HG03439 (cell line): ENCODE measurements around the gene KCTD1.

Source experiments
- ATAC-seq: cut with Tn5 transposase; IDR thresholded peaks from one replicate; pipeline ENCODE4 v1.9.1; 2021; ENCODE audit warnings: mild to moderate bottlenecking, moderate library complexity; ENCODE audit not compliant: unreplicated experiment

KCTD1 gene

DNA sequence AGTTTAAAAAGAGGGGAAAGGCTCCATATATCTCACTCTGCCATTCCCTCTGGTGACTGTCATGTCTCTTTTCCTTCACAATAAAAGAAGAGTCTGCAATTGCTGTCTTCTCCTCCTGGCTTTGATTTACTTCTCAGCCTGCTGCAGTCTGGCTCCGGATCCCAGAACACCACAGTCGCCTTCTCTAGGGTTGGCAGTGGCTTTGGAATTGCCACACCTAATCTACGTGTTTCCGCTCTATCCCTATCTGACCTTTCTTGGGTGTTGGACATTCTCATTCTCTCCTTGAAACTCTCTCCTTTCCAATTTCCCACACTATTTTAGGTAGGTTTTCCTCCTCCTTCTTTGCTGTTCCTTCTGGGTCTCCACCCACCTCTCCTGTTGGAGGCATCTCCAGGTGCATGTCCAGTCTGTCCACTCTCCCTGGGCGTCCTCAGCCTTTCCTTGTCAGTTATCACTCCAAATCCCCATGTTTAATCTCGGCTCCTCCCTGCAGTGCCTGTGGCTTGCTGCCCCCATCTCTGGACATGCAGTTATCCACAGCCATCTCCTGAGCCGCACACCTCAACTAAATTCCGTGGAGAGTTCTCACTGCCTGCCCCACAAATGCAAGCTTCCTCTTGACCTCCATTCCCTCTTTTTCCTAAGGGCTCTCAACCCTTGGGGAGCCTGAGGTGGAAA, 112.8 kb downstream of the KCTD1 start:
- ATAC-seq: no peak

DNA sequence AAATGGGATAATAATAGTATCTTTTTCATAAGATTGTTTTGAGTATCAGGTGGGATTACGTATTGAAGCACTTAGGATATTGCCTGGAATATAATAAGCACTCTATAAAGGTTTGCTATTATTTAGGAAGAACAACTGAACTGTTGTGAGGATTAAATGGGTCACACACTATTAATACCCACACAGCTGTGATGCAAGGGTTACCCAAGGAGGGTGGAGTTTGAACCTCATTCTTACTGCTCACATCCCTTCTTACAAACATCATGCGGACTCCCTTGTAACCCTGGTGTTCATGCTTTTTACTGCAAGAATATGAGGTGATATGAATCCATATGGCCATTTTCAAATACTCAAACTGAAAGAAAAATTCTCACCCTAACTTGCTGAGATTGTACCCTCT, 113.5 kb downstream of the KCTD1 start:
- ATAC-seq: no peak

DNA sequence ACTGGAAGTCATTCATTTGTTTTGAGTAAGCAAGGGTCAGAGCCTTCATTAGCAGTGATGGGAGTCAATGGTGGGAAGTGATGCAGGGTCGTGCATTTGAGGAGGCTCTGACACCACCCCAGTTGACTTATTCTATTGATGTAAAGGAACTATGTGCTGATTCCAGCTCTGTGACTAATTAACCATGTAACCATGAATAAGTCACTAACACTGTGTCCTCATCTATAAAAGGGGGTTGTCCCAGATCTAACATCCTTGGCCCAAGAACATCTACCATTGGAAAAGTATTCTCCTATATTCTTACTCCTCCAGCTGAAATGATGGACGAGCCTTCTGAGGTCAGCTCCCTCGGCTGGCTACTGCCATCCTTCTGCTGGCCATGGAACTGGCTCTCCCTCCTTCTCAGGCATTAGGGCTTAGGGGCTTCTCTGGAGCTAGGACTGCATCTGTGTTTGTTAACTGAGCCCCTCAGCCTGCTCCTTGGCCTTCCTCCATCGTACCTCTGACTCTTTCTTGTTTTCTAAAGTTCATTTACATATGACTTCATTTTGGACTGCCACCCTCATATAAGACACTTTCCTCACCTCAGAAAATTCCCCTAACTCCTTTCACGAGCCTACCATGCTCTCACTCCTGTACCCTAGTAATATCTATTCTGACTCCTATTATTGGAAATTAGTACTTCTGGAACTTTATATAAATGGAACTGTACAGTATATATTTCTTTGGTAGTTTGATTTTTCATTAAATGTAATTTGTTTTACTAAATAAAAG, 115.5 kb downstream of the KCTD1 start:
- no peak for ATAC-seq

DNA sequence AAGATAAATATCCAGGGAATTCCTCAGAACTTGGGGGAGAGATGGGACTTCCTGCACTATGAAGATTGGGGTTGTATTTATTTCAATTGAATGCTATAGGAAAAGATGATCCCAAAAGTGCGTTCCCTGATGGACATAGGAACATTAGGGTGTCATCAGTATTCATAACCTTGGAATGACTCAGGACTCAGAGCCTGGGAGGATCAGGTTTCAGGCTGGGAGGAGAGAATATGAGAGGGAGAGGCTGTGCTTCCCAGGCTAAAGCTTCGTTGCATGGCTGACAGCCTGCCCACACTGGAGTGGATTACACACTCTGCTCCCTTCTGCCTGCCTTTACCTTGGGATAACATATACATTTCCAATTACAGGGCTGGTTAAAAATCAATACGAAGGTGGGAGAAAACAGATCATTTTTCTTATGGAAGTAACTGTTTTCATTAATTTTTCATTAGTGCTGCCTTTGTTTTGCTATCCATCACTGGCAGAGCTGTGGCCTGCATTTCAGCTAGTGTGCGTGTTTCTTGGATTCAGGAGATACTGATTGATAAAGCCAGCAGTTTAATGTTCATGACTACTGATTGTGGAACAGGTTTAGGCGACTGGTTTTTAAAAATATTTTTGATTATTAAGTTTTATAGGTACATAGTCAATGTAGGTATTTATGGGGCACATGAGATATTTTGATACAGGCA, 118.7 kb downstream of the KCTD1 start:
- no peak for ATAC-seq

DNA sequence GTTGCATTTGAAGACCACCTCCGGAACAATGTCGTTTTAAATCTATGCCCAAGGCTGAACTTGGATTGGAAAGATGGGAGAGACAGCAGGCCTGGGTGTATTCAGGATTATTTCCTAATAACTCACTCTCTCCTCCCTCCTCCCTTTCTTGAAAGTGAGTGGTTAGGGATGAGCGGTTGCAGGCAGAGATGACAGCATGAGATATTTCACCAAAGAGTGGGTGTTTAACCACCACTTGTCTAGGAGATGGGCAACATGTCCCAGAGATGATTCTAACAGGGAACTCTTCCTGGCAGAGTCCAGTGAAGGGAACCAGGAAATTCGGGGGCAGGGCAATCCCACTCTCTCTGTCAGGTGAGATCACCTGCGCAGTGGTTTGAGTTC, 123.2 kb downstream of the KCTD1 start:
- no peak for ATAC-seq

DNA sequence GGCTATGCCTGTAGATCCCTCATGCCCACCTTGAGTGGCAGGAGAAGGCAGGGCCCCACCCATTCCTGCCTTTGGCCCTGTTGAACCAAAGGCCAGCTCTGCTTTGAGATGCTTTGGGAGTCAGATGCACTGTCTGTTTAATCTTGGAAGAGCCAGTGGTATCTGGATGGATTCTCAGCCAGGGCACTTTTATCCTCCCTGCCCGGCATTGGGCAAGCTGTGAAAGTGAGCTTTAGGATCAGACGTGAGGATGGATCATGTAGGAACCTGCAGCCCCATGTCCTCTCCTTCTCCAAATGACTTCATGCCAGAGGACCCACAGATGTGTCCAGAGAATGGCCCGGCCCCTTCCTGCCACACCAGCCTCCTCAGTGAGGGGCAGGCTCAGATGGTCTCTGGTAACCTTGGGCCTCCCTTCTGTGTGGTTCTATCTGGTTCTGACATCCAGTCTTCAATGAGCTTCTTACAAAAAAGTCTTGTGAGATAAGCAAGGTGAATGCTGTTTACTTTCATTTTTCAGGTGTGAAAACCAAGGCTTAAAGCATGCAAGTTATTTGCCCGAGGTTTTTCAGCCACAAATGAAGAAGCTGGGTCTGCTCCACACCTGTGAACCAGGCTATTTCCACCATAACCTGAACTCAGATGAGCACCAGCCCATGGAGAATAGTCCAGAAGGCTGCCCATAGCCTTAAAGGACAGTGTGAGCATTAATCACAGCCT, 123.8 kb downstream of the KCTD1 start:
- ATAC-seq: no peak

DNA sequence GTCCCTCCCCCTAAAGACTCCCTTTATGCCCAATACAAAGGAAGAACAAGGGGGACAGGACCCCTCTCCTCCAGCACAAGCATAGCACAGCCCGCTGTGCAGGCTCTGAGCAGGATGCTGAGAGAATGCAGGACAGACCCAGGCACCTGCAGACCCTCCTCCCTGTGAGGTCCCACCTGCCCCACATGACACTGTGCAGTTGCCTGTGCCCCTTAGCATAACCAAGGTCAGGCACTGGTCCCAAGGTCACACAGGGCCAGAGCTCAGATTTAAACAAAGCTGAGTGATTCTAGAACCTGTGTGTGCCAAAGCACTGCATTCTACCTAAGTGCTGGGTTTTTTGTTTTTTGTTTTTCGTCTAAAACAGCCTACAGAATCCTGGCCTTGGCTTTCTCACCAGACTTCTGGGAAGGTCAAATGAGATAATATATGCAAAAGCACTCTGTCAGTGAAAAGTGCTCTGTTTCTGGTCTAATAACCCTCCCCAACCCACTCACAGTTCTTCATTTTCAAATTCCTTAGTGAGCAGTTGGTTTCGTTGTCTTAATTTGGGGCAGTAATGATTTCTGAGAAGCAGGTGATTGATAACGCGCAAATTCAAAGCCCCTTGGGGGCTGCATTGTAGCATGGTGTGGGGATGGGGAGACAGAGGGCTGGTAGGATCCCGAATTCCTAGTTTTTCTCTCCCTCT, 125.7 kb downstream of the KCTD1 start:
- ATAC-seq: peak; percentile 78

DNA sequence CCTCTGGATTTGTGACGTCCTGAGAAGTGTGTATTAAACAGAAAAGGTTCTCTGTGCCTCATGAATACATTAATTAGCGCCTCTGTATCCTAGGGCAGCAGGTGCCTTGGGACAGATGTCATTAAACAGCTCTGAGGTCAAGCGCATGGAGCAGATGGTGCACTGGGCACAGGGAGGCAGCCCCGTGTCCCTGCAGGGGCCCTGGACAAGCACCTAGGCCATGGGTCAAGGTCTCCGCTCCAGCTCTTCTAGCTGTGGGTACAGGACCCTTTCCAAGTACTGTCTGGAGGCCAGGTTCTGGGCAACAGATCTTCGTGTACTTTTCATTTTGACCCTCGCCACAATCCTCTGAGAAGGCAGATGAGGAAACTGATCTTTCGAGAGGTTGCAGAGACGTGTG, 126.4 kb downstream of the KCTD1 start:
- no peak for ATAC-seq

DNA sequence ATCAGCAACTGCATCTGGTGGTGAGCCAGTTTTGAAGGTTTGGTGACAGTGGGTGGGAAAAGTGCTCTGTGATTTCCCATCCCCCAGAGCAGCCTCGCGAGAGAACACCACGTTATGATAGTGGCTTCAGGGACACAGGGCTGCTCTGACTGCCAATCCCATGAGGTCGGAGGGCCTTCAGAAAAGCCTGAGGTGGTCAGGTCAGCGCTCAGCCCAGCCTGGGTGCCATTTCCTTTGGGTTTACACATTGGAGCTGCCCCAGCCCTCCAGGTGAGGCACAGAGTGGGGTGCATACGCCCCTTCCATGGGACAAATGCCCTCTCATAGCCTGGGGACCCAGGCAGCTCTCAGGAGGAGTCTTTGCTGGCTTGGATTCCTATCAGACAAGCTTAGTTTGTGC, 126.8 kb downstream of the KCTD1 start:
- no peak for ATAC-seq

DNA sequence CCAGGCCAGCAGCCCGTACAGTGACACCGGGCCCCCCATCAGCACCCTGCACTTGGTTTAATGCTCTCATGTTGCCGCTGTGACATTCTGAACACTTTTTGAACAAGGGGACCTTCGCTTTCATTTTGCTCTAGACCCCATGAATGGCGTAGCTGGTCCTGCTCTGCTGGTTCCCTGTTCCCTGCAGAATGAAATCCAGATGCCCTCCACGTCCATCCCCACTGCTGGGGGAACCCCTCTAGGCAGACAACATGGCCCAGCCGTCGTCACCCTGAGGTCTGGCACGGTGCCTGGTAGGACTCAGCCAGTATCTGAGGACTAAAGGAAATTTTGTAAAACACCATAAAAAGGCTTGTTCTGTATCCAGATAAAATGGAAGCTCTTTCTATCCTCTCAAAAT, 128.6 kb downstream of the KCTD1 start:
- no peak for ATAC-seq

DNA sequence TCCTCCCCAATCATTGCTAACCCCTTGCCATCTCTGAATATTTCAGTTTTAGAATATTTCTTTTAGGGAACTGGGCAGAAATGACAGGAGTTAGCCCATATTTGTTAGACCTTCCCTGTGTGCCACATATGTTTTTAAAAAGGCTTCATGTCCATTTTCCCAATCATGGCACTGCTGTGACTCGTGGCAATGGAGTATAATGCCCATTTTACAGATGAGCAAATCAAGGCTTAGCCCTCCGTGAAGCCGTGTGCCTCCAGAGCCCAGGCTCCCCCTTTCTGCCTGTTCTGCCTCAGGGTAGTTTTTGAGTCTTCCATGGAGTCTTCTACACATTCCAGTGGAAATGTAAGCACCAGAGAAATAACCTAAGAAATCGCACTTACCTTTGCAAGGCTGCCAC, 130.1 kb downstream of the KCTD1 start:
- ATAC-seq: no peak

DNA sequence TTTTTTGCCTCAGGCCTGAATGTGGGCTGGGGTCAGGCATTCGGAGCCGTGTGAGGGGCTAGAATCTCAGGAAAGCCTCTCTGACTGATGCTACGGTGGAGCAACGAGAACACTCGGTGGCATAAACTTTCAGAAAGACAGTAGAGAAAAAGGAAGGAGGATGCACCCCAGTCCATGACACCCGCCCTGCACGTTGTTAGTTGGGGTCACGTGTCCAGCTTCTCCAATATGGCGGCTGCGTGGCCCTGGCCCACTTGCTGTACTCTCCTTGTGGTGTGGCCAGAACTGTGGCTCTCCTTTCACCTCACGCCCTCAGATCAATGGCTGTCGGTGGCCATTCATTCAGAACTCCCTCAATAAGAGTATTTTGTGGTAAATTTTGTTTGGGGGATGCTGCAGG, 131.2 kb downstream of the KCTD1 start:
- no peak for ATAC-seq

DNA sequence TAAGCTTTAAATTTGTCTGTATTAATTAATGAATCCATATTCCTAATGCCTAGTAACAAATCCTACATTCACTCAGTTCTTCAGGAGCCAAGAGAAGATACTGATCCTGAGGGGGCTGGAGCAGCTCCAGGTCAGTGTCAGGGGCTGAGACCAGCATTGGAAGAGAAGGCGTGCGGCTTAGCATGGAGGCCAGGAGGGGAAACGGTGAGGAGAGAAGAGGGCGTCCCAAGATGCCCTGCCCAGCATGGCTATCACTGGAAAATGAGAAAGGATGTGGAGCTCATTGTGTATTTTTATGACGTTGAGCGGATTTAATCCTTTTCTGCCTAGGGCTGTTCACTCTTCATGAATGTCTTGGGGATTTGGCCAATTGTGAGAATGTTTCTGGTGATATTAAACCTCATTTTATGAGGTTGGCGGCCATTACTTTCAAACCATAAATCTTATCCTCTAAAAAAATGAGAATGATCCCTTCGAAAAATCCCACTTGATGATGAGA, 131.7 kb downstream of the KCTD1 start:
- no peak for ATAC-seq

DNA sequence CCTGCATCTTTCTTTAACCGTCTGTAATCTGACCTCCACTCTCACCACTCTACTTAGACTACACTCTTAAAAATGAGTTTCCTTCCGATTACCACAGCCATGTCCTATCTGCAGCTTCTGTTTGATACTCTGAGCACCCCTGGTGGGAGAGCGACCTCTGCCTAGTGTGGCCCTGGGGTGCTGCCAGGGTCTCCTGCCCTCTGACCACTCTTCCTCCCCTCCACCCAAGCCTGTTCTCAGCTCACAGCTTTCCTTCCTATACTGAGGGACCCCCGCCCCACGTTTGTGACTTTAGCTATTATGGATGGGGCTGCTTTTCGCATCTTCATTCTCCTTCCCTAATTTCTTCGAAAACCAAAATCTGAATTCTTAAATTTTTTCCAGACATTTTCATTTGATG, 132.7 kb downstream of the KCTD1 start:
- no peak for ATAC-seq

DNA sequence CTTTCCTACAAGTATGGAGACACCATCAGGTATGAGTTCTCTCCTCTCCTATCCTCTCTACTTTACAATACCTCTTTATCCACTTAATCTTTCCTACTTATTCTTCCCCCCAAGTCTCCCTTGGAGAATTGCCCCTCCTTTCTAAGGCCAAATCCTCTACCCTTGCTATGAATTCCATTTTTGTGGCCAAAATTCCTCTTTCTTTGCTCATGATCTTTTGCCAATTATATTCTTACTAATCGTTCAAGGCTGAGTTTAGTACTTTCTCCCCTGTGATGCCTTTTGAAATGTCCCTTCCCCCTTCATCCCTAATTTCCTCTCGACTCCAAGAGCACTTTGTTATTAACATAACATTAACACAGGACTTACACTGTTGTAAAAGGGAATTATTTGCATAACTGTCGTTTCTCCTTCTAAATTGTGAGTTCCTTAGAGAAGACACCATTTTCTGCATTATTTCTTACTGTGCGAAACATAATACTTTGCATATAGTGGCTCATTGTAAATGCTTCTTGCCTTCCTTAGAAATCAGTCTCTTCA, 133.4 kb downstream of the KCTD1 start:
- no peak for ATAC-seq

DNA sequence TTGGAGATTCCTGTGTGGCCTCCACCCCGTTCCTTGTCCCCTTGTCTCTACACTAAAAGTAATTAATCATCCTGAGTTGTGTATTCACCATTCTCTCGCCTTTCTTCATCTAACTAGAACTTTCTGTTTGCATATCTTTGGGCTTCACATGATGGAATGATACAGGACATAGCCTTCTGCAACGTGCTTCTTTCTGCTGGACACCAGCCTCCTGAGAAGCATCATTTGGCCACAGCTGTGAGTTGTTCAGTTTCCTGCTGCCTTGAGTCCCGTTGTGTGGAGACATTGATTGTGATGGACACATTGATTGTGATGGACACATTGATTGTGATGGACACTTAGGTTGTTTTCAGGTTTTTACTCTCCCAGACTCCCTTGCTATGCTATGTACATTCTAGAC, 139.3 kb downstream of the KCTD1 start:
- ATAC-seq: no peak

DNA sequence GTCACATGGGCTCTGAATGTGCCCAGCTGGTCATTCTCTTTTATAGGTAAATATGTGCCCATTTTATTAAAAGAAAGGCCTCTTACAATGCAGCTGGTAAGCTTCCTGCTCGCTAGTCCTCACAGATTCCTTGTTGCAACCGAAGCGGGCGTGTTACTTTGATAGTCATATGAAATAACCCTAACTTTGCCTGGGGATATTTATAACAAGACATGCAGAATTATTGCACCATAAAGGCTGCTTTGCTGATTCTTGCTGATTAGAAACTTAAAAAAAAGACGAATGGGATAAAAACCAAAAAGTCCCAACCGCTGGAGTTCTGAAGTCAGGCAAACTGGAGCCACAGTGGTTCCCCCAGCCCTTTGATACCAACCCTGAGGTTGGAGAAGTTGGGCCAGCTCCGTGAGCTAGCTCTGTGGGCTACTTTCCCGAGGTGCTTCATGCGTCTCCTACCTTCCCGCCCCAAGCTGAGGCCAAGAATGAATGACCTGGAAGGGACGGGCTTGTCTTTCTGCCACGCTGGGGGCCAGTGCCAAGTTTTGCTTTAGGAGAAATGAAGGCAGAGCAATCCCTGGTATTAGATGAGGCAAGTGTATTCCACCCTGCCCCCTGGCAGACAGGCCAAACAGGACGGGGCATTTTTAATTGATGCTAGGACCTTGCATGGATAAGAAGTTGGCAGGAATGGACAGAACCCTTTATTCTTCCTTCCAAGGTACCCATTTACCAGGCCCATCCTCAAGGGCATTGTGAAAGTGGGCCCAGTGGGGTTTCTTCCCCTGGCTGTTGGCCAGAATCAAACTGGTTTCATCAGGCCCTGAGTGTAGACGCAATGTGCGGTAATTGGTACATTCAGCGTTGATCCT, 140.4 kb downstream of the KCTD1 start:
- ATAC-seq: no peak

DNA sequence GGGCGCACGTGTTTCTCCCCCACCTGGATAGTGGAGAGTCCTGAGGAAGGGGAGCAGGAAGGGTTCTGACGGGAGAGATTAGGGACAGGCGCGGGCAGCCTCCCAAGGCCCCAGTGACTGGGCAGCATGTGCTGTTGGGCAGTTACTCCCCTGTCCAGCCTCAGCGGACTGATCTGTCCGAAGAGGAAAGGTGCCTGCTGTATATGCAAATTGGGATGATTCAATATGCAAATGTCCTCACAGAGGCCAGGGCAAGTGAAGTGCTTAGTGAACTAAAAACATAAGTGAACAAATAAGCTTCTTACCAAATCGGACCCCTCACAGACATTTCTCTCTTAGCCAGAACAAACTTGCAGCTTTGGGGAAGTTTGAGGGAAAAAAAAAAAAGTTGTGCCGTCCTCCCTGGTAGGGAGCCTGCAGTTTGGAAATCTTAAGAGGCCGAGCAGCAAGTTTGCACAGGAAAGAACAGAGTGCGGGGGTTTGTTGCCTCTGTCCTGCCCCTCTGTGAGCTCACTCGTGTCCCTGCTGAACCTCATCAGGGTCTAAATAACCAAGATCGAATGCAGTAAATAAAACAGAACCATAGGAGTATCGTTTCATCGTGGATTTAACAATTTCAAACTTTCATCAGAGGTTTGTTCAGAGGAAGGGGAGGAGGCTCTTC, 141.4 kb downstream of the KCTD1 start:
- no peak for ATAC-seq

DNA sequence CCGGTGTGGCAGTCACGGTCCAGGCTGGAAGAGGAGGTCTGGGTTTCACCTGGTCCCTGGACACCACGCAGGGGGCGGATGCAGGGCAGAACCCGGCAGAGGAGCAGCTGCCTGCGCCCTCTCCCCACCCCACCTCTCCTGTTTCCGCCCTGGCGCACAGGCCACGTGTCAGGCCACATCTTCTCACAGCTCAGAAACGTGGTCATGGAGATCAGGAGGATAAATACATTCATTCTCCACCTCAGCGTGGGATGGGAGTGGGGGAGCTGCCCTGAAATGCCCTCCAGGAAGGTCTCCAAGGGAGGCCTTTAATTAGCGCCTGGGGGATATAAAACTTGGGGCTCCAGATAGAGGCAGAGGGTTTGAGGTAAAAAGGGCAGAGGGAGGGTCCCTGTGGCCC, 142.0 kb downstream of the KCTD1 start:
- ATAC-seq: no peak
